ENCODE measurements around the gene ELMO1.
A peak's percentile ranks its signal among the peaks of the same experiment; 100 is the strongest.

The ELMO1 gene

GRCh38 chr7:37471619-37472018, 23.0 kb upstream of the ELMO1 start:
- H3K4me3 ChIP-seq (ENCODE audit: low read length), result no peak overlapping the region
- no peak overlapping the region for H3K27ac ChIP-seq (ENCODE audit: low read length)
- no peaks in the 10 kb centered on the region for H3K9me3 ChIP-seq (ENCODE audit: control insufficient read depth, insufficient read depth, low read length)
- no peaks in the 10 kb centered on the region for H3K36me3 ChIP-seq (ENCODE audit: control insufficient read depth, insufficient read depth, low read length)
- no peaks in the 10 kb centered on the region for H3K27me3 ChIP-seq (ENCODE audit: control insufficient read depth, insufficient read depth, low read length)
- 100% methylated on average over 2 of the region's 7 CpGs for WGBS (ENCODE audit: insufficient coverage, insufficient read length)
- no peaks in the 10 kb centered on the region for H3K4me1 ChIP-seq (ENCODE audit: control insufficient read depth, insufficient read depth, low read length)
- DNase-seq (ENCODE audit: low read depth, low spot score), result no peak

GRCh38 chr7:37467002-37467401, 18.3 kb upstream of the ELMO1 start:
- Histone ChIP-seq H3K4me3 (ENCODE audit: low read length) (no peak overlapping the region), H3K27me3 (ENCODE audit: control insufficient read depth, insufficient read depth, low read length) (no peaks in the 10 kb centered on the region), H3K27ac (ENCODE audit: low read length) (no peak overlapping the region), H3K36me3 (ENCODE audit: control insufficient read depth, insufficient read depth, low read length) (no peaks in the 10 kb centered on the region), H3K9me3 (ENCODE audit: control insufficient read depth, insufficient read depth, low read length) (no peaks in the 10 kb centered on the region), H3K4me1 (ENCODE audit: control insufficient read depth, insufficient read depth, low read length) (no peaks in the 10 kb centered on the region)
- WGBS (ENCODE audit: insufficient coverage, insufficient read length), result no CpG with 5 or more reads among the region's 3 CpGs
- DNase-seq (ENCODE audit: low read depth, low spot score), result no peak

GRCh38 chr7:37462138-37462537, 13.5 kb upstream of the ELMO1 start:
- DNase-seq (ENCODE audit: low read depth, low spot score), result no peak
- Histone ChIP-seq H3K27ac (ENCODE audit: low read length) (no peak overlapping the region), H3K9me3 (ENCODE audit: control insufficient read depth, insufficient read depth, low read length) (no peaks in the 10 kb centered on the region), H3K4me1 (ENCODE audit: control insufficient read depth, insufficient read depth, low read length) (no peaks in the 10 kb centered on the region; the same call in 1 of the 2 replicates), H3K36me3 (ENCODE audit: control insufficient read depth, insufficient read depth, low read length) (no peaks in the 10 kb centered on the region), H3K4me3 (ENCODE audit: low read length) (no peak overlapping the region), H3K27me3 (ENCODE audit: control insufficient read depth, insufficient read depth, low read length) (no peaks in the 10 kb centered on the region)
- no CpG with 5 or more reads among the region's 1 CpG for WGBS (ENCODE audit: insufficient coverage, insufficient read length)

- no CpG with 5 or more reads among the region's 3 CpGs for WGBS (ENCODE audit: insufficient coverage, insufficient read length)
- Histone ChIP-seq H3K4me3 (ENCODE audit: low read length) (no peak overlapping the region), H3K4me1 (ENCODE audit: control insufficient read depth, insufficient read depth, low read length) (no peaks in the 10 kb centered on the region; the same call in 1 of the 2 replicates), H3K36me3 (ENCODE audit: control insufficient read depth, insufficient read depth, low read length) (no peaks in the 10 kb centered on the region), H3K27ac (ENCODE audit: low read length) (no peak overlapping the region), H3K9me3 (ENCODE audit: control insufficient read depth, insufficient read depth, low read length) (no peaks in the 10 kb centered on the region), H3K27me3 (ENCODE audit: control insufficient read depth, insufficient read depth, low read length) (no peaks in the 10 kb centered on the region; the same call in 1 of the 2 replicates)
- no peak for DNase-seq (ENCODE audit: low read depth, low spot score)
These were observed 6.4 kb upstream of the ELMO1 start for GRCh38 chr7:37455081-37455480.

- Histone ChIP-seq H3K27me3 (ENCODE audit: control insufficient read depth, insufficient read depth, low read length) (no peaks in the 10 kb centered on the region; the same call in 1 of the 2 replicates), H3K4me3 (ENCODE audit: low read length) (no peak overlapping the region), H3K4me1 (ENCODE audit: control insufficient read depth, insufficient read depth, low read length) (no peaks in the 10 kb centered on the region), H3K9me3 (ENCODE audit: control insufficient read depth, insufficient read depth, low read length) (no peaks in the 10 kb centered on the region), H3K36me3 (ENCODE audit: control insufficient read depth, insufficient read depth, low read length) (no peaks in the 10 kb centered on the region), H3K27ac (ENCODE audit: low read length) (no peak overlapping the region)
- no CpG with 5 or more reads among the region's 5 CpGs for whole genome bisulfite sequencing (ENCODE audit: insufficient coverage, insufficient read length)
- DNase-seq (ENCODE audit: low read depth, low spot score), result no peak
These were observed 3.7 kb upstream of the ELMO1 start for GRCh38 chr7:37452346-37452745.

GRCh38 chr7:37450035-37450434, 1.4 kb upstream of the ELMO1 start:
- Histone ChIP-seq H3K4me1 (ENCODE audit: control insufficient read depth, insufficient read depth, low read length) (no peaks in the 10 kb centered on the region), H3K4me3 (ENCODE audit: low read length) (no peak overlapping the region), H3K27ac (ENCODE audit: low read length) (no peak overlapping the region), H3K9me3 (ENCODE audit: control insufficient read depth, insufficient read depth, low read length) (no peaks in the 10 kb centered on the region), H3K27me3 (ENCODE audit: control insufficient read depth, insufficient read depth, low read length) (no peaks in the 10 kb centered on the region; the same call in 1 of the 2 replicates), H3K36me3 (ENCODE audit: control insufficient read depth, insufficient read depth, low read length) (no peaks in the 10 kb centered on the region)
- WGBS (ENCODE audit: insufficient coverage, insufficient read length), result no CpG with 5 or more reads among the region's 3 CpGs
- no peak for DNase-seq (ENCODE audit: low read depth, low spot score)

- no peaks in the 10 kb centered on the region for H3K9me3 ChIP-seq (ENCODE audit: control insufficient read depth, insufficient read depth, low read length)
- no peaks in the 10 kb centered on the region for H3K36me3 ChIP-seq (ENCODE audit: control insufficient read depth, insufficient read depth, low read length)
- no peak overlapping the region for H3K27ac ChIP-seq (ENCODE audit: low read length)
- H3K4me1 ChIP-seq (ENCODE audit: control insufficient read depth, insufficient read depth, low read length), result no peaks in the 10 kb centered on the region
- no CpG with 5 or more reads among the region's 5 CpGs for WGBS (ENCODE audit: insufficient coverage, insufficient read length)
- H3K27me3 ChIP-seq (ENCODE audit: control insufficient read depth, insufficient read depth, low read length), result no peaks in the 10 kb centered on the region; the same call in 1 of the 2 replicates
- no peak overlapping the region for H3K4me3 ChIP-seq (ENCODE audit: low read length)
- DNase-seq (ENCODE audit: low read depth, low spot score), result no peak
These were observed 957 bp upstream of the ELMO1 start for GRCh38 chr7:37449621-37450020.

GRCh38 chr7:37448011-37448635, 541 bp downstream of the ELMO1 start:
- DNase-seq (ENCODE audit: low read depth, low spot score), result no peak
- Histone ChIP-seq H3K4me1 (ENCODE audit: control insufficient read depth, insufficient read depth, low read length) (no peaks in the 10 kb centered on the region), H3K36me3 (ENCODE audit: control insufficient read depth, insufficient read depth, low read length) (no peaks in the 10 kb centered on the region), H3K27me3 (ENCODE audit: control insufficient read depth, insufficient read depth, low read length) (no peaks in the 10 kb centered on the region; the same call in 1 of the 2 replicates), H3K27ac (ENCODE audit: low read length) (no peak overlapping the region), H3K4me3 (ENCODE audit: low read length) (peak overlapping the region; percentile 89; the same call in 1 of the 2 replicates), H3K9me3 (ENCODE audit: control insufficient read depth, insufficient read depth, low read length) (no peaks in the 10 kb centered on the region)
- no CpG with 5 or more reads among the region's 63 CpGs for WGBS (ENCODE audit: insufficient coverage, insufficient read length)

- no peak overlapping the region for H3K4me3 ChIP-seq (ENCODE audit: low read length)
- H3K27ac ChIP-seq (ENCODE audit: low read length), result no peak overlapping the region
- H3K27me3 ChIP-seq (ENCODE audit: control insufficient read depth, insufficient read depth, low read length), result no peaks in the 10 kb centered on the region; the same call in 1 of the 2 replicates
- H3K4me1 ChIP-seq (ENCODE audit: control insufficient read depth, insufficient read depth, low read length), result no peaks in the 10 kb centered on the region
- H3K36me3 ChIP-seq (ENCODE audit: control insufficient read depth, insufficient read depth, low read length), result no peaks in the 10 kb centered on the region
- no CpG with 5 or more reads among the region's 3 CpGs for WGBS (ENCODE audit: insufficient coverage, insufficient read length)
- H3K9me3 ChIP-seq (ENCODE audit: control insufficient read depth, insufficient read depth, low read length), result no peaks in the 10 kb centered on the region
- no peak for DNase-seq (ENCODE audit: low read depth, low spot score)
These were observed 2.3 kb downstream of the ELMO1 start for GRCh38 chr7:37446371-37446770.

- Histone ChIP-seq H3K36me3 (ENCODE audit: control insufficient read depth, insufficient read depth, low read length) (no peaks in the 10 kb centered on the region), H3K4me3 (ENCODE audit: low read length) (no peak overlapping the region), H3K9me3 (ENCODE audit: control insufficient read depth, insufficient read depth, low read length) (no peaks in the 10 kb centered on the region), H3K27ac (ENCODE audit: low read length) (no peak overlapping the region), H3K27me3 (ENCODE audit: control insufficient read depth, insufficient read depth, low read length) (no peaks in the 10 kb centered on the region; the same call in 1 of the 2 replicates), H3K4me1 (ENCODE audit: control insufficient read depth, insufficient read depth, low read length) (no peaks in the 10 kb centered on the region)
- no peak for DNase-seq (ENCODE audit: low read depth, low spot score)
- no CpG with 5 or more reads among the region's 1 CpG for WGBS (ENCODE audit: insufficient coverage, insufficient read length)
These were observed 2.9 kb downstream of the ELMO1 start for GRCh38 chr7:37445790-37446189.

Data from iPS DF 6.9 (cell line).